ENCODE results near the gene FBXL16. TPM values are rescaled to one million over a fixed set of nuclear protein-coding genes. Genes with fewer than 3 reads are reported as not detected.
A peak's percentile ranks its signal among the peaks of the same experiment; 100 is the strongest.

Gene FBXL16
- total RNA-seq, 1 experiment from 2014 or later: 1.1 TPM

- Histone ChIP-seq H3K27ac (ENCODE audit: low read depth, low read length, poor library complexity, severe bottlenecking) (no peak overlapping the region), H3K36me3 (ENCODE audit: insufficient read depth, low read length, poor library complexity, severe bottlenecking) (no peaks in the 10 kb centered on the region), H3K4me1 (ENCODE audit: insufficient read depth, low read length, poor library complexity, severe bottlenecking) (no peaks in the 10 kb centered on the region), H3K27me3 (replicated peaks; ENCODE audit: insufficient read depth, low read depth, low read length, poor library complexity) (peaks cover 69% of the 10 kb centered on the region), H3K9me3 (ENCODE audit: low read depth, low read length, poor library complexity, severe bottlenecking) (no peaks in the 10 kb centered on the region), H3K4me3 (ENCODE audit: low read depth, low read length, poor library complexity, severe bottlenecking) (no peak overlapping the region)
- intact Hi-C loops (cut with micrococcal nuclease; ENCODE audit: unreplicated experiment): no loop called here
- TF ChIP-seq EZH2 (IDR thresholded peaks at IDR 0.05; ENCODE audit: borderline replicate concordance, low read depth, low read length, poor library complexity, severe bottlenecking) (peak; percentile 76), CTCF (conservative IDR thresholded peaks at IDR 0.05; ENCODE audit: low read depth, low read length) (no peak)
- ChIA-PET POLR2A (ENCODE audit: low non-redundant PET) (no interaction called here), CTCF (no interaction called here)
- peak; percentile 43 for DNase-seq (ENCODE audit: low spot score)
- BruUV-seq (replicated peaks): no TSS peak
Measured at GRCh38 chr16:700684-701584, 4.7 kb downstream of the FBXL16 start.

- no peak overlapping the region for H3K4me3 ChIP-seq (ENCODE audit: low read depth, low read length, poor library complexity, severe bottlenecking)
- H3K27ac ChIP-seq (ENCODE audit: low read depth, low read length, poor library complexity, severe bottlenecking): no peak overlapping the region
- intact Hi-C loops (cut with micrococcal nuclease; ENCODE audit: unreplicated experiment): no loop called here
- ChIA-PET CTCF (no interaction called here), POLR2A (ENCODE audit: low non-redundant PET) (no interaction called here)
- H3K4me1 ChIP-seq (ENCODE audit: insufficient read depth, low read length, poor library complexity, severe bottlenecking): peaks cover 12% of the 10 kb centered on the region
- peaks cover 74% of the 10 kb centered on the region for H3K27me3 ChIP-seq (replicated peaks; ENCODE audit: insufficient read depth, low read depth, low read length, poor library complexity)
- H3K9me3 ChIP-seq (ENCODE audit: low read depth, low read length, poor library complexity, severe bottlenecking): no peaks in the 10 kb centered on the region
- no peak for DNase-seq (ENCODE audit: low spot score)
- TF ChIP-seq EZH2 (IDR thresholded peaks at IDR 0.05; ENCODE audit: borderline replicate concordance, low read depth, low read length, poor library complexity, severe bottlenecking) (no peak), CTCF (conservative IDR thresholded peaks at IDR 0.05; ENCODE audit: low read depth, low read length) (no peak)
- H3K36me3 ChIP-seq (ENCODE audit: insufficient read depth, low read length, poor library complexity, severe bottlenecking): no peaks in the 10 kb centered on the region
- no TSS peak for BruUV-seq (replicated peaks)
Measured at GRCh38 chr16:698911-699671, 6.5 kb downstream of the FBXL16 start.

GRCh38 chr16:695355-696089, 10.1 kb downstream of the FBXL16 start:
- Histone ChIP-seq H3K4me3 (ENCODE audit: low read depth, low read length, poor library complexity, severe bottlenecking) (peak overlapping the region; percentile 38), H3K27me3 (replicated peaks; ENCODE audit: insufficient read depth, low read depth, low read length, poor library complexity) (peaks cover 56% of the 10 kb centered on the region), H3K36me3 (ENCODE audit: insufficient read depth, low read length, poor library complexity, severe bottlenecking) (no peaks in the 10 kb centered on the region), H3K4me1 (ENCODE audit: insufficient read depth, low read length, poor library complexity, severe bottlenecking) (peaks cover 14% of the 10 kb centered on the region), H3K27ac (ENCODE audit: low read depth, low read length, poor library complexity, severe bottlenecking) (no peak overlapping the region), H3K9me3 (ENCODE audit: low read depth, low read length, poor library complexity, severe bottlenecking) (no peaks in the 10 kb centered on the region)
- DNase-seq (ENCODE audit: low spot score): peak; percentile 37
- no TSS peak for BruUV-seq (replicated peaks)
- CTCF ChIA-PET: interaction anchor here (0.7 kb wide), 1 partner anchor 29 kb away, joined by 3 read pairs; no protein-coding TSS in a partner anchor
- POLR2A ChIA-PET (ENCODE audit: low non-redundant PET): interaction anchor here (0.6 kb wide), 1 partner anchor 14 kb away, joined by 3 read pairs; no protein-coding TSS in a partner anchor
- TF ChIP-seq EZH2 (IDR thresholded peaks at IDR 0.05; ENCODE audit: borderline replicate concordance, low read depth, low read length, poor library complexity, severe bottlenecking): no peak
- no peak for TF ChIP-seq CTCF (conservative IDR thresholded peaks at IDR 0.05; ENCODE audit: low read depth, low read length)
- intact Hi-C loops (cut with micrococcal nuclease; ENCODE audit: unreplicated experiment): no loop called here

Data from A673 (cell line).